Panc1 (cell line): Measurements from ENCODE around the gene NEK6. TPM values are rescaled to one million over a fixed set of nuclear protein-coding genes. Genes with fewer than 3 reads are reported as not detected.

Source experiments
- ATAC-seq: fragments of 200-7000 bp; cut with Tn5 transposase; 2 replicates; pipeline ENCODE4 v1.9.1; 2020; ENCODE audit warnings: mild to moderate bottlenecking, moderate library complexity
- BruUV-seq: library from RNA; stranded (reverse); fragments of 400-500 nt; replicated peaks from 2 replicates; lab custom pipeline; 2021; lab: Mats Ljungman, UMichigan
- CTCF ChIA-PET: fragments of 300-600 bp; sonication (Branson Sonifier 250); formaldehyde crosslinking; loops from one replicate; lab custom pipeline; 2022; ENCODE audit warnings: antibody characterized with exemption; lab: Charles Lee
- POLR2A ChIA-PET: fragments of 300-600 bp; sonication (Branson Sonifier 250); formaldehyde crosslinking; loops from one replicate; lab custom pipeline; 2022; ENCODE audit warnings: antibody characterized with exemption; lab: Charles Lee
- DNase-seq: peaks from one replicate; pipeline ENCODE4 v3.0.0-alpha.2; 2010; ENCODE audit warnings: low read depth, low spot score
- H3K27ac ChIP-seq: 2 replicates; pipeline ENCODE4 v1.5.1; 2011; ENCODE audit warnings: mild to moderate bottlenecking, low read length, inconsistent platforms
- H3K27me3 ChIP-seq: fragments of 200-500 bp; sonication (Bioruptor generic); 2 replicates; pipeline ENCODE4 v1.6.0; 2014; ENCODE audit warnings: low read length, inconsistent platforms; ENCODE audit not compliant: control insufficient read depth, insufficient read depth
- H3K36me3 ChIP-seq: fragments of 200-500 bp; sonication (Bioruptor generic); 2 replicates; pipeline ENCODE4 v1.5.1; 2014; ENCODE audit warnings: inconsistent platforms, mild to moderate bottlenecking, low read length, moderate library complexity; ENCODE audit not compliant: control insufficient read depth, insufficient read depth
- H3K4me1 ChIP-seq: 2 replicates; pipeline ENCODE4 v1.5.1; 2011; ENCODE audit warnings: inconsistent platforms, mild to moderate bottlenecking, low read length, moderate library complexity; ENCODE audit not compliant: control insufficient read depth, insufficient read depth
- H3K4me3 ChIP-seq, 2 experiments: 2 replicates each; pipeline ENCODE4 v1.5.1; 2011 to 2012; ENCODE audit warnings: low read depth in 2 of 2, low read length in 2 of 2, mild to moderate bottlenecking in 2 of 2, inconsistent platforms in 1 of 2, moderate library complexity in 1 of 2
- H3K9me3 ChIP-seq: fragments of 200-500 bp; sonication (Bioruptor generic); 2 replicates; pipeline ENCODE4 v1.5.1; 2014; ENCODE audit warnings: low read depth, mild to moderate bottlenecking, inconsistent platforms, low read length, moderate library complexity; ENCODE audit not compliant: control insufficient read depth, insufficient read depth
- POLR2AphosphoS5 ChIP-seq: IDR thresholded peaks from 2 replicates; pipeline ENCODE4 v1.6.1; 2012; ENCODE audit warnings: mild to moderate bottlenecking, low read depth, low read length, moderate library complexity
- SIN3A ChIP-seq: IDR thresholded peaks from 2 replicates; pipeline ENCODE4 v1.6.1; 2012; ENCODE audit warnings: low read depth, mild to moderate bottlenecking, low read length, moderate library complexity, borderline replicate concordance; ENCODE audit not compliant: insufficient read depth
- TCF7L2 ChIP-seq: IDR thresholded peaks from 2 replicates; pipeline ENCODE4 v1.6.1; 2011; ENCODE audit warnings: mild to moderate bottlenecking, low read depth, low read length, inconsistent platforms
- in situ Hi-C: cut with HindIII; loops from 2 replicates; pipeline ENCODE4 v1.10.0; 2016; ENCODE audit warnings: low sequenced_read_pairs, low pct_unique_long_range_greater_than_20kb
- intact Hi-C: fragments of 100-400 bp; cut with micrococcal nuclease; formaldehyde crosslinking; loops from one replicate; pipeline ENCODE4 v1.10.0; 2022; ENCODE audit not compliant: unreplicated experiment
- total RNA-seq: library from RNA; stranded (reverse); gene quantifications from one replicate; pipeline ENCODE4 v1.2.1, GENCODE V29; 2021; ENCODE audit not compliant: unreplicated experiment
- TF ChIP-seq, protein P1 (sequence below), 2 experiments: IDR thresholded peaks; 2 replicates each; pipeline ENCODE4 v1.6.1; 2011 to 2012; ENCODE audit warnings: low read depth in 2 of 2, control low read depth in 1 of 2, low read length in 1 of 2, mild to moderate bottlenecking in 1 of 2, moderate library complexity in 1 of 2; ENCODE audit not compliant: insufficient read depth in 1 of 2
- TF ChIP-seq, protein P2 (sequence below): fragments of 450-650 bp; IDR thresholded peaks from 2 replicates; pipeline ENCODE4 v1.5.1; 2017; ENCODE audit warnings: mild to moderate bottlenecking

The NEK6 gene
- total RNA-seq, 1 experiment from 2014 or later = 56.3 TPM

DNA sequence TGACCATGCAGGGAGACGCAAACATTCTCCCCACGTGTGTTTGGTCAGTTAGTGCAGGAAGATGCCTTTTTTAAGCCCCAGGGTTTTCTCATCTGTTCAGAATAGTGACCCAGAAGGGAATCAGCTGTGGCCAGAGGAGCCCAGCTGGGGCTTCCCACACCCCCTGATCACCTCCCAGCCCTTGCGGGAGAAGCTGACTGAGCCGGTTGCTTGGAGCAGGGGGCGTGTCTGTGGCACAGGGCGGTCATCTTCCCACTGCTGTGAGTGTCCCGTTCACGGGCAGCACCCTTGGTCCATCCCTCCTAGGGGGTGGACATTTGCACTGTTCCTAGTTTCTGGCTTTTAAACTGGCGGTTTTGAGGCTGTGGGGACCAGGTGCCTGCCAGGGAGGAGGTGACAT, 69.7 kb downstream of the NEK6 start:
- TF ChIP-seq POLR2AphosphoS5 (no peak), SIN3A (no peak), TCF7L2 (no peak)
- TF ChIP-seq, protein P1, sequence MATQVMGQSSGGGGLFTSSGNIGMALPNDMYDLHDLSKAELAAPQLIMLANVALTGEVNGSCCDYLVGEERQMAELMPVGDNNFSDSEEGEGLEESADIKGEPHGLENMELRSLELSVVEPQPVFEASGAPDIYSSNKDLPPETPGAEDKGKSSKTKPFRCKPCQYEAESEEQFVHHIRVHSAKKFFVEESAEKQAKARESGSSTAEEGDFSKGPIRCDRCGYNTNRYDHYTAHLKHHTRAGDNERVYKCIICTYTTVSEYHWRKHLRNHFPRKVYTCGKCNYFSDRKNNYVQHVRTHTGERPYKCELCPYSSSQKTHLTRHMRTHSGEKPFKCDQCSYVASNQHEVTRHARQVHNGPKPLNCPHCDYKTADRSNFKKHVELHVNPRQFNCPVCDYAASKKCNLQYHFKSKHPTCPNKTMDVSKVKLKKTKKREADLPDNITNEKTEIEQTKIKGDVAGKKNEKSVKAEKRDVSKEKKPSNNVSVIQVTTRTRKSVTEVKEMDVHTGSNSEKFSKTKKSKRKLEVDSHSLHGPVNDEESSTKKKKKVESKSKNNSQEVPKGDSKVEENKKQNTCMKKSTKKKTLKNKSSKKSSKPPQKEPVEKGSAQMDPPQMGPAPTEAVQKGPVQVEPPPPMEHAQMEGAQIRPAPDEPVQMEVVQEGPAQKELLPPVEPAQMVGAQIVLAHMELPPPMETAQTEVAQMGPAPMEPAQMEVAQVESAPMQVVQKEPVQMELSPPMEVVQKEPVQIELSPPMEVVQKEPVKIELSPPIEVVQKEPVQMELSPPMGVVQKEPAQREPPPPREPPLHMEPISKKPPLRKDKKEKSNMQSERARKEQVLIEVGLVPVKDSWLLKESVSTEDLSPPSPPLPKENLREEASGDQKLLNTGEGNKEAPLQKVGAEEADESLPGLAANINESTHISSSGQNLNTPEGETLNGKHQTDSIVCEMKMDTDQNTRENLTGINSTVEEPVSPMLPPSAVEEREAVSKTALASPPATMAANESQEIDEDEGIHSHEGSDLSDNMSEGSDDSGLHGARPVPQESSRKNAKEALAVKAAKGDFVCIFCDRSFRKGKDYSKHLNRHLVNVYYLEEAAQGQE (IDR thresholded peaks at IDR 0.05; ENCODE audit: insufficient read depth in 1 of 2, low read depth in 2 of 2, low read length in 1 of 2) = no peak
- TF ChIP-seq, protein P2, sequence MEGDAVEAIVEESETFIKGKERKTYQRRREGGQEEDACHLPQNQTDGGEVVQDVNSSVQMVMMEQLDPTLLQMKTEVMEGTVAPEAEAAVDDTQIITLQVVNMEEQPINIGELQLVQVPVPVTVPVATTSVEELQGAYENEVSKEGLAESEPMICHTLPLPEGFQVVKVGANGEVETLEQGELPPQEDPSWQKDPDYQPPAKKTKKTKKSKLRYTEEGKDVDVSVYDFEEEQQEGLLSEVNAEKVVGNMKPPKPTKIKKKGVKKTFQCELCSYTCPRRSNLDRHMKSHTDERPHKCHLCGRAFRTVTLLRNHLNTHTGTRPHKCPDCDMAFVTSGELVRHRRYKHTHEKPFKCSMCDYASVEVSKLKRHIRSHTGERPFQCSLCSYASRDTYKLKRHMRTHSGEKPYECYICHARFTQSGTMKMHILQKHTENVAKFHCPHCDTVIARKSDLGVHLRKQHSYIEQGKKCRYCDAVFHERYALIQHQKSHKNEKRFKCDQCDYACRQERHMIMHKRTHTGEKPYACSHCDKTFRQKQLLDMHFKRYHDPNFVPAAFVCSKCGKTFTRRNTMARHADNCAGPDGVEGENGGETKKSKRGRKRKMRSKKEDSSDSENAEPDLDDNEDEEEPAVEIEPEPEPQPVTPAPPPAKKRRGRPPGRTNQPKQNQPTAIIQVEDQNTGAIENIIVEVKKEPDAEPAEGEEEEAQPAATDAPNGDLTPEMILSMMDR = no peak
- intact Hi-C loops = no loop called here
- Histone ChIP-seq H3K27ac (no peak overlapping the region), H3K4me3 (no peak overlapping the region), H3K36me3 (no peaks in the 10 kb centered on the region; the same call in 1 of the 2 replicates), H3K9me3 (no peaks in the 10 kb centered on the region), H3K27me3 (no peaks in the 10 kb centered on the region), H3K4me1 (no peaks in the 10 kb centered on the region)
- ChIA-PET CTCF (no interaction called here), POLR2A (no interaction called here)
- no TSS peak for BruUV-seq
- DNase-seq (no peak), ATAC-seq (no peak)
- in situ Hi-C loops = no loop called here

DNA sequence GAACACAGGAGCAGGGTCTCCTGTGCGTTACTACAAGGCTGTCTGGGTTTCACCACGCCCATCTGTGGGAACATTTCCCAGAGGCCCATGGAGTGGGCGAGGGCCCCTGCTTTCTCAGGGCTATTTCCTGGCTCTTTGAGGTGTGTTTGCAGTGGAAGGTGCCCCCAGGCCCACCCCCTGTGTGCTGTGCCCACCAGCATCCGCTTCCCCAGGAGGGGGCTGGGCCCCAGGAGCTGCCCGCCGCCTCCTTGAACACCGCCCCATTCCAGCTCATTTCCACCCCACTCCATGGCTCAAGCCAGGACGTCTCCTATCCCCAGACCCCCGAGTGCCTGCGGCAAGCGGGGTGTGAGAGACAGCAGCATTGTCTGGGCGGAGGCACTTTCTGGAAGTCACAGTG, 70.5 kb downstream of the NEK6 start:
- POLR2A ChIA-PET = no interaction called here
- intact Hi-C loops = no loop called here
- Histone ChIP-seq H3K27me3 (no peaks in the 10 kb centered on the region), H3K9me3 (no peaks in the 10 kb centered on the region), H3K27ac (no peak overlapping the region), H3K4me3 (no peak overlapping the region), H3K4me1 (no peaks in the 10 kb centered on the region), H3K36me3 (no peaks in the 10 kb centered on the region)
- TF ChIP-seq POLR2AphosphoS5 = no peak
- CTCF ChIA-PET = no interaction called here
- DNase-seq (no peak), ATAC-seq (no peak)
- BruUV-seq = no TSS peak
- in situ Hi-C loops = no loop called here

DNA sequence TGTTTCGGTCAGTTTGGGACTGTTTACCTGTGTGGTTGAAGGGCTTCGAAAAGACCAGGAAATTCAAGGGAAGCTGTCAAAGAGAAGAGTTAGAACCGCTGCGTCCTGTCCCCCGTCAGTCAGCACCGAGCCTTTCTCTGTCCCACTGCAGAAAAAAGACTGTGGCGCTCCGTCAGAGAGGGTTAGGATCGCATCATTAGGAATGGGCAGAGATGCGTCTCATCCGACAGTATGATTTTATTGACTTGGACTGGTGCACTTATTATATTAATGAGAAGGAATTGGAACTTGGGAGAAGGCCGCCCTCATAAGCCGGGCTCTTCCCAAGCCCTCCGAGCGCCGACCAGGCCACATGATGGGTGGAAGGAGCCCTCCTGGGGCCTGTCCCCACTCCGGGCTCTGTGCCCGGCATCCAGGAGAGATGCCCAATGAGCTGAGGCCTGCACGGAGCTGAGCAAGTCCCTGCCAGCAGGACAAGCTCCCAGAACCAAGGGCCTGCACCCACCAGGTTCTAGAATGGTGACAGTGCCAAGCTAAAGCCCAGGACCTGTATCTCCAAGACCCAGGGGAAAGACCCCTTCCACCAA, 71.5 kb downstream of the NEK6 start:
- BruUV-seq = no TSS peak
- in situ Hi-C loops = no loop called here
- intact Hi-C loops = no loop called here
- ATAC-seq = no peak
- ChIA-PET POLR2A (no interaction called here), CTCF (no interaction called here)
- H3K4me3 ChIP-seq = no peak overlapping the region
- no peaks in the 10 kb centered on the region for H3K36me3 ChIP-seq
- DNase-seq = no peak
- no peaks in the 10 kb centered on the region for H3K9me3 ChIP-seq
- no peak for TF ChIP-seq TCF7L2
- no peak for TF ChIP-seq POLR2AphosphoS5
- H3K4me1 ChIP-seq = no peaks in the 10 kb centered on the region
- H3K27me3 ChIP-seq = no peaks in the 10 kb centered on the region
- H3K27ac ChIP-seq = no peak overlapping the region
